Pancreas (tissue), 10 donors: ENCODE results near the gene DHFR2. TPM values are rescaled to one million over a fixed set of nuclear protein-coding genes. Genes with fewer than 3 reads are reported as not detected.
"Not testable (repeated sequence)": the region's sequence is repeated elsewhere in the genome, so short reads cannot be mapped to it uniquely, and the experiment has no call there.

Source experiments
- ATAC-seq, 4 donors: fragments of 200-7000 bp; cut with Tn5 transposase; one replicate each; pipeline versions ENCODE4 v1.8.0 to v1.9.1; 2020; ENCODE audit warnings: mild to moderate bottlenecking in 4 of 4, moderate library complexity in 4 of 4
- DNase-seq, 6 donors: peaks; one replicate each; pipeline ENCODE4 v3.0.0-alpha.2; 2020
- FAIRE-seq: peaks from 2 replicates; lab custom pipeline; 2012; peaks lifted over from hg19 to GRCh38; lab: Jason Lieb, UNC
- H3K27ac ChIP-seq, 4 donors: fragments of 200-600 bp; sonication (generic); 1 replicate in 3 of 4; 2 replicates in 1 of 4; pipeline versions ENCODE4 v1.5.0 to v1.8.0; 2020
- H3K27me3 ChIP-seq, 4 donors: fragments of 200-600 bp; one replicate each; pipeline ENCODE4 v1.8.0; 2021
- H3K36me3 ChIP-seq, 3 donors: fragments of 200-600 bp; sonication (generic) in 1 of 3; one replicate each; pipeline versions ENCODE4 v1.5.0 to v1.8.0; 2020 to 2021
- H3K4me1 ChIP-seq, 3 donors: fragments of 200-600 bp; one replicate each; pipeline ENCODE4 v1.8.0; 2021
- H3K4me3 ChIP-seq, 4 donors: fragments of 200-600 bp; sonication (generic) in 2 of 4; one replicate each; pipeline versions ENCODE4 v1.5.0 to v1.8.0; 2020 to 2021
- H3K9me3 ChIP-seq, 4 donors: fragments of 200-600 bp; one replicate each; pipeline ENCODE4 v1.8.0; 2021
- WGBS, 2 donors: extraction: QIAGEN DNeasy Blood & Tissue Kit; methylation state at CpG; one replicate each; pipeline ENCODE4 v1.1.7; 2013; 5-methylcytosine and 5-hydroxymethylcytosine counted together
- intact Hi-C, 3 donors: fragments of 100-400 bp; cut with DNase I; formaldehyde crosslinking; loops; one replicate each; pipeline versions ENCODE4 v1.11.1 to v1.14.2; 2022
- polyA plus RNA-seq, 2 donors: library from polyadenylated mRNA; stranded (reverse); fragments of 200-250 nt; gene quantifications; one replicate each; pipeline ENCODE4 v1.2.3, GENCODE V29; 2013
- total RNA-seq, 6 donors: library from RNA; stranded (reverse); fragmentation: NEBNext Ultra II Directional in 4 of 6; extraction: Animal tissue kit (Norgen Biotek cat#: 25700) in 4 of 6; gene quantifications; one replicate each; pipeline versions ENCODE4 v1.2.1 to v1.2.4, GENCODE V29; 2021 to 2023
- TF ChIP-seq, protein P1 (sequence below), 4 donors: fragments of 200-600 bp; sonication (generic) in 3 of 4; IDR thresholded peaks; one replicate each; pipeline versions ENCODE4 v1.5.0 to v1.8.0; 2021; ENCODE audit warnings: antibody characterized with exemption in 4 of 4
- donor health status: healthy with polysubstance abuse.
- donor health status: DM: no; HTN: no; CAD: no; lungs with moderate emphysema.
- donor health status: DM: no; HTN: no; CAD: no.
- donor health status: control.
- donor health status: control.
- donor health status: Bipolar disorder and iron deficiency.
- donor health status: DM: yes; HTN: yes; CAD: no.
- donor health status: DM: no; HTN: no; CAD: no.
- donor health status: DM: no; HTN: no; CAD: no.
- donor health status: DM: yes; HTN: yes; CAD: no.

DHFR2 gene
- total RNA-seq: 1 to 10 TPM; 3.0 to 5.0 (median 4.0) TPM
- polyA plus RNA-seq: 1 to 10 TPM; 1.9 to 3.6 TPM

- TF ChIP-seq, protein P1, sequence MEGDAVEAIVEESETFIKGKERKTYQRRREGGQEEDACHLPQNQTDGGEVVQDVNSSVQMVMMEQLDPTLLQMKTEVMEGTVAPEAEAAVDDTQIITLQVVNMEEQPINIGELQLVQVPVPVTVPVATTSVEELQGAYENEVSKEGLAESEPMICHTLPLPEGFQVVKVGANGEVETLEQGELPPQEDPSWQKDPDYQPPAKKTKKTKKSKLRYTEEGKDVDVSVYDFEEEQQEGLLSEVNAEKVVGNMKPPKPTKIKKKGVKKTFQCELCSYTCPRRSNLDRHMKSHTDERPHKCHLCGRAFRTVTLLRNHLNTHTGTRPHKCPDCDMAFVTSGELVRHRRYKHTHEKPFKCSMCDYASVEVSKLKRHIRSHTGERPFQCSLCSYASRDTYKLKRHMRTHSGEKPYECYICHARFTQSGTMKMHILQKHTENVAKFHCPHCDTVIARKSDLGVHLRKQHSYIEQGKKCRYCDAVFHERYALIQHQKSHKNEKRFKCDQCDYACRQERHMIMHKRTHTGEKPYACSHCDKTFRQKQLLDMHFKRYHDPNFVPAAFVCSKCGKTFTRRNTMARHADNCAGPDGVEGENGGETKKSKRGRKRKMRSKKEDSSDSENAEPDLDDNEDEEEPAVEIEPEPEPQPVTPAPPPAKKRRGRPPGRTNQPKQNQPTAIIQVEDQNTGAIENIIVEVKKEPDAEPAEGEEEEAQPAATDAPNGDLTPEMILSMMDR (IDR thresholded peaks at IDR 0.05): no peak
- FAIRE-seq (peak; percentile 65), ATAC-seq (peak; percentile 95 to 97 (median 96)), DNase-seq (peak; percentile 83 to 94 (median 91))
- Histone ChIP-seq H3K4me1 (peaks cover 5 to 27% (median 22%) of the 10 kb centered on the region in 3 donors), H3K36me3 (no peaks in the 10 kb centered on the region), H3K27ac (peak within 1 kb of the TSS; percentile 79 to 99 (median 93)), H3K4me3 (peak within 1 kb of the TSS; percentile 35 to 74 (median 54)), H3K27me3 (no peaks in the 10 kb centered on the region), H3K9me3 (no peaks in the 10 kb centered on the region)
- intact Hi-C loops: loop anchor here in 2 of 3 donors (10.0 kb wide), 2 partner anchors 48 to 58 kb away; no protein-coding TSS in a partner anchor
- WGBS, 2 donors: 0 to 1% methylated on average over 52 of the region's 52 CpGs
Measured at GRCh38 chr3:94062513-94063404, at the start of gene DHFR2, which contains the start of gene NSUN3. Gene DHFR2, minus strand, starts transcription at chr3:94062916. Its CDS starts 1,405 bp downstream, at chr3:94061511. Gene NSUN3, plus strand, starts transcription at chr3:94063061. Its CDS starts 66 bp downstream, at chr3:94063127.

GRCh38 chr3:94110854-94111253 lies 48.1 kb upstream of the DHFR2 start:
- intact Hi-C loops: no loop called here
- no peaks in the 10 kb centered on the region for H3K27me3 ChIP-seq
- no peaks in the 10 kb centered on the region for H3K9me3 ChIP-seq
- TF ChIP-seq, protein P1 (IDR thresholded peaks at IDR 0.05): no peak
- DNase-seq (no peak), ATAC-seq (no peak), FAIRE-seq (no peak)
- no peaks in the 10 kb centered on the region for H3K36me3 ChIP-seq
- H3K4me3 ChIP-seq: no peak overlapping the region
- H3K4me1 ChIP-seq: peaks cover 0 to 4% (median 0%) of the 10 kb centered on the region in 3 donors
- no peak overlapping the region for H3K27ac ChIP-seq

GRCh38 chr3:94110232-94110631 lies 47.5 kb upstream of the DHFR2 start:
- H3K9me3 ChIP-seq, H3K4me3 ChIP-seq, ATAC-seq, H3K36me3 ChIP-seq, DNase-seq, FAIRE-seq, H3K27me3 ChIP-seq, H3K4me1 ChIP-seq, H3K27ac ChIP-seq, intact Hi-C loops: not testable (repeated sequence)

DNA sequence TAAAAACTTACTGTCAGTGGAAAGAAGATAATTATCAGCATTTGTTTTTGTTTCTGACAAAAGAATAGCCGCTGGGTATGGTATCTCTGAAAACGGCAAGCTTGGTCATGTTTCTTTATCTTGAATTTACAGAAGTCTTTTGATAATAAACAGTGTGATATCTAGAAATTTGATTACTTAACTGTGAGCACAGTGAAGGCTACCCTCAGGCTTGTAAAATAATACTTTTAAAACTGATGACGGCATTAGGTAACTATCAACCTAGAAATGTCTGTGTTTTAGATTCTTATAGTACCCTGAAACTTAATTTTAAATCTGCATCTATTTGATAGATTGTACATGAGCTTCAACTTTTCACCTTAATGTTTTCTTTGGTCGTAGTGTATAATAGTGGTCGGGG lies 43.6 kb upstream of the DHFR2 start:
- H3K36me3 ChIP-seq: no peaks in the 10 kb centered on the region
- FAIRE-seq (no peak), ATAC-seq (no peak), DNase-seq (no peak)
- 54 to 56% methylated on average over 5 of the region's 5 CpGs for WGBS, 2 donors
- H3K27ac ChIP-seq: no peak overlapping the region
- no peak overlapping the region for H3K4me3 ChIP-seq
- intact Hi-C loops: no loop called here
- no peaks in the 10 kb centered on the region for H3K27me3 ChIP-seq
- peaks cover 0 to 4% (median 0%) of the 10 kb centered on the region in 3 donors for H3K4me1 ChIP-seq
- no peaks in the 10 kb centered on the region for H3K9me3 ChIP-seq
- TF ChIP-seq, protein P1 (IDR thresholded peaks at IDR 0.05): no peak

- no peak for DNase-seq
- Histone ChIP-seq H3K36me3 (peaks cover 0 to 10% (median 0%) of the 10 kb centered on the region in 3 donors), H3K27me3 (no peaks in the 10 kb centered on the region), H3K27ac (no peak overlapping the region), H3K9me3 (no peaks in the 10 kb centered on the region), H3K4me3 (no peak overlapping the region), H3K4me1 (peaks cover 0 to 4% (median 0%) of the 10 kb centered on the region in 3 donors)
- intact Hi-C loops: no loop called here
- FAIRE-seq: no peak
- TF ChIP-seq, protein P1 (IDR thresholded peaks at IDR 0.05): no peak
- WGBS, 2 donors: 61 to 69% methylated on average over 4 of the region's 4 CpGs
- no peak for ATAC-seq
Measured at GRCh38 chr3:94101860-94102259, 39.1 kb upstream of the DHFR2 start.
